Panc1 (cell line): ENCODE results near the gene RUNX1.

Experiments
- CTCF ChIP-seq: fragments of 450-650 bp; IDR thresholded peaks from 2 replicates; pipeline ENCODE4 v1.5.1; 2017; ENCODE audit warnings: mild to moderate bottlenecking
- POLR2AphosphoS5 ChIP-seq: IDR thresholded peaks from 2 replicates; pipeline ENCODE4 v1.6.1; 2012; ENCODE audit warnings: mild to moderate bottlenecking, low read depth, low read length, moderate library complexity
- REST ChIP-seq, 2 experiments: IDR thresholded peaks; 2 replicates each; pipeline ENCODE4 v1.6.1; 2011 to 2012; ENCODE audit warnings: low read depth in 2 of 2, control low read depth in 1 of 2, low read length in 1 of 2, mild to moderate bottlenecking in 1 of 2, moderate library complexity in 1 of 2; ENCODE audit not compliant: insufficient read depth in 1 of 2
- TCF7L2 ChIP-seq: IDR thresholded peaks from 2 replicates; pipeline ENCODE4 v1.6.1; 2011; ENCODE audit warnings: mild to moderate bottlenecking, low read depth, low read length, inconsistent platforms

GRCh38 chr21:34844013-34844923, 204.8 kb downstream of the RUNX1 start:
- TF ChIP-seq TCF7L2, result no peak
- no peak for TF ChIP-seq CTCF
- no peak for TF ChIP-seq REST (IDR thresholded peaks at IDR 0.05; ENCODE audit: insufficient read depth in 1 of 2, low read depth in 2 of 2, low read length in 1 of 2)
- no peak for TF ChIP-seq POLR2AphosphoS5
